NB4 (cell line): ENCODE data around the gene CKLF.

Experiments
- DNase-seq: peaks from one replicate; pipeline ENCODE4 v3.0.0; 2010; ENCODE audit warnings: low read depth
- H3K4me3 ChIP-seq: one replicate; pipeline ENCODE4 v1.5.1; 2011; ENCODE audit warnings: mild to moderate bottlenecking, low read depth, low read length, moderate library complexity
- MYC ChIP-seq: IDR thresholded peaks from 2 replicates; pipeline ENCODE4 v1.6.1; 2011; ENCODE audit warnings: low read depth, low read length
- POLR2A ChIP-seq: IDR thresholded peaks from 2 replicates; pipeline ENCODE4 v1.6.1; 2011; ENCODE audit warnings: mild to moderate bottlenecking; ENCODE audit not compliant: insufficient read length; ENCODE audit errors: extremely low read depth
- TF ChIP-seq, protein P1 (sequence below): IDR thresholded peaks from 2 replicates; pipeline ENCODE4 v1.6.1; 2011; ENCODE audit warnings: low read depth, low read length
- TF ChIP-seq, protein P2 (sequence below): IDR thresholded peaks from one replicate; pipeline ENCODE4 v1.5.1; 2012; ENCODE audit warnings: low read depth, low read length

Gene CKLF

DNA sequence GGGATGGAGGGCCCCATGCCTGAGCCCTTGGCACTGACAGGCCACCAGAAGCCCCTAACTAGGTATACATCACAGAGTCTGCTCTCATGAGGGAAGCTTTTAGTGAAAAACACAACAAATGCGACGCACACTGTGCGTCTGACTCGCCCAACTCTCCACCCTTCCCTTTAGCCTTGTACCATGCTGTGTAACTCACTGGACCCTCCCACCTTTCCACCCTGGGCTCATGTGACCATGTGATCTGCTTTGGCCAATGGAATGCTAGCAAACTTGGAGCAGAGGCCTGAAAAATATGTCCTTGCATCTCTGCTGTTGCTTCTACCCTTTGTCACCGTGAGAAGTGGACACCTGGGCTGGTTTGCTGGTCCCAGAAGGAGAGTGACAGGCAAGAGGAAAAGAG is 24.1 kb upstream of the CKLF start:
- no peak for DNase-seq
- H3K4me3 ChIP-seq, result no peak overlapping the region
- TF ChIP-seq, protein P1, sequence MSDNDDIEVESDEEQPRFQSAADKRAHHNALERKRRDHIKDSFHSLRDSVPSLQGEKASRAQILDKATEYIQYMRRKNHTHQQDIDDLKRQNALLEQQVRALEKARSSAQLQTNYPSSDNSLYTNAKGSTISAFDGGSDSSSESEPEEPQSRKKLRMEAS, result no peak
- no peak for TF ChIP-seq POLR2A
- no peak for TF ChIP-seq MYC
- TF ChIP-seq, protein P2, sequence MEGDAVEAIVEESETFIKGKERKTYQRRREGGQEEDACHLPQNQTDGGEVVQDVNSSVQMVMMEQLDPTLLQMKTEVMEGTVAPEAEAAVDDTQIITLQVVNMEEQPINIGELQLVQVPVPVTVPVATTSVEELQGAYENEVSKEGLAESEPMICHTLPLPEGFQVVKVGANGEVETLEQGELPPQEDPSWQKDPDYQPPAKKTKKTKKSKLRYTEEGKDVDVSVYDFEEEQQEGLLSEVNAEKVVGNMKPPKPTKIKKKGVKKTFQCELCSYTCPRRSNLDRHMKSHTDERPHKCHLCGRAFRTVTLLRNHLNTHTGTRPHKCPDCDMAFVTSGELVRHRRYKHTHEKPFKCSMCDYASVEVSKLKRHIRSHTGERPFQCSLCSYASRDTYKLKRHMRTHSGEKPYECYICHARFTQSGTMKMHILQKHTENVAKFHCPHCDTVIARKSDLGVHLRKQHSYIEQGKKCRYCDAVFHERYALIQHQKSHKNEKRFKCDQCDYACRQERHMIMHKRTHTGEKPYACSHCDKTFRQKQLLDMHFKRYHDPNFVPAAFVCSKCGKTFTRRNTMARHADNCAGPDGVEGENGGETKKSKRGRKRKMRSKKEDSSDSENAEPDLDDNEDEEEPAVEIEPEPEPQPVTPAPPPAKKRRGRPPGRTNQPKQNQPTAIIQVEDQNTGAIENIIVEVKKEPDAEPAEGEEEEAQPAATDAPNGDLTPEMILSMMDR, result no peak

DNA sequence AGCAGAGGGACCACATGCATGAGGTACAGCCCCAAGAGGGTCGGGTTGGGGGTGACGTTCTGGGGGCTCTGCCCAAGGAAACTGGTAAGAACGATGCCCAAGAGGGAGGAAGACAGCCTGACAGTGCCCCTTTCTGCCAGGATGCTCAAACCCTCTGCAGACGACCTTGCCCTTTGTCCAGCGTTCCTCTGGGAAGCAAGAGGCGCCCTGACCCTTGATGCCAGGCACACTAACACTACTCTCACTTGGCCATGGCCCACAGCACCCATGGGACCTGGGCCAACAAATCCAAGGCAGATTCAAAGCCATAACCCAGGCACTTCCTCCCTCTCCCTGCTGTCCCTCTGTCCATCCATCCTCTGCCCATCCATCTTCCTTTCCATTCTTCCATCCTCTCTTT is 22.9 kb upstream of the CKLF start:
- TF ChIP-seq MYC (no peak), POLR2A (no peak)
- TF ChIP-seq, protein P1, result no peak
- TF ChIP-seq, protein P2, result no peak
- no peak overlapping the region for H3K4me3 ChIP-seq
- no peak for DNase-seq

DNA sequence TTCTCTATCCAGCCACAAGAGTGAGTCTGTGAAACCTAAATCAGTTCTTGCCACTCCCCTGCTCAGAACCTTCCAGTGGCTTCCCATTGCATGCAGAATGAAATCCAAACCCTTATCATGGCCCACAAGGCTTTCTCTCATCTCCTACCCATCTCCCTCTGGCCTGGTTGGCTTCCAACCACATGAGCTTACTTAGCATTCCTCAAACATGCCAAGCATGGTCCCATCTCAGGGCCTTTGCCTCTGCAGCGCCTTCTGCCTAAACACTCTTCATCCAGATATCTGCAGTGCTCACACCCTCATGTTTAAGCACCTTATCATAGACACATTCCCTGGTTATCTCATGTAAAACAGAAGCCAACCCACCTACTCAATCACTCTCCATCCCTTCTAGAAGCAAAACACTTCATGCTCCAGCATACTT is 18.0 kb upstream of the CKLF start:
- no peak for DNase-seq
- no peak overlapping the region for H3K4me3 ChIP-seq
- no peak for TF ChIP-seq POLR2A
- TF ChIP-seq, protein P1, result no peak
- TF ChIP-seq, protein P2, result no peak

DNA sequence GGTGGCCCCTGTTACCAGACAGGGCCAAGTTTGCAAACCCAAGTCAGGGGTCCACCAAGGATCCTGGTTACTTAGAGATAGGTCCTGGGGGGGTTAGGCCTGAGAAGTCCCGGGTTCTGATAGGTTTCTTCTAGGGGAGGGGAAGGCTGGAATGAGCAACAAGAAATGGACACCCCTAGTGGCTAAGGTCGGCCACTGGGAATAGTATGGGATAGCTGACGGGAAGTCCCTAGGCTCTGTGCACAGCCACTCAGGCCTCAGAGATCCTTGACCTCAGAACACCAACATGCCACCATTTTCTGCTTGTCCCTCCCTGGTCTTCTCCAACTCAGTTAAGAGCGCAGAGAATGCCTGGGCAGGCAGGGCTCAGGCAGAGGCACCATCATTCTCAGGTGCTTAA is 15.9 kb upstream of the CKLF start:
- no peak overlapping the region for H3K4me3 ChIP-seq
- TF ChIP-seq, protein P2, result no peak
- no peak for DNase-seq

DNA sequence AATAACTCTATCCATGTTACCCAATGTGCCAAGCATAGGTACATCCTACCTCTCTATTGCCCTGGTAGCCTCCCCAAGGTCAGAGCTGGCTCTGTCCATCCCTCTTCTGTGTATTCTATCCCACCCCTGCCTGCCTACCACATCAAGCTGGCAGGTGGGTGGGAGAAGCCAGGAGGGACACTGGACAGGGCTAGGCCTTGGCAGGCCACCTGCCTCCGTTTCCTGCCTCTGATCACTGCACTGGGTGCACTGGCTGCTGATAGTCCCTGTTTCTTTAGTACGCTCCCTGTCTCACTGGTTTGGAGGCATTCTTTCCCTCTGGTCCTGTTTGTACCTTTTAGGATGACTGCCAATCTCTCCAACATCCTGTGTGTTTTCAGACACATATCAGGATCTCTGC is 15.1 kb upstream of the CKLF start:
- DNase-seq, result no peak
- no peak overlapping the region for H3K4me3 ChIP-seq
- TF ChIP-seq MYC (no peak), POLR2A (no peak)
- TF ChIP-seq, protein P1, result no peak
- TF ChIP-seq, protein P2, result no peak

DNA sequence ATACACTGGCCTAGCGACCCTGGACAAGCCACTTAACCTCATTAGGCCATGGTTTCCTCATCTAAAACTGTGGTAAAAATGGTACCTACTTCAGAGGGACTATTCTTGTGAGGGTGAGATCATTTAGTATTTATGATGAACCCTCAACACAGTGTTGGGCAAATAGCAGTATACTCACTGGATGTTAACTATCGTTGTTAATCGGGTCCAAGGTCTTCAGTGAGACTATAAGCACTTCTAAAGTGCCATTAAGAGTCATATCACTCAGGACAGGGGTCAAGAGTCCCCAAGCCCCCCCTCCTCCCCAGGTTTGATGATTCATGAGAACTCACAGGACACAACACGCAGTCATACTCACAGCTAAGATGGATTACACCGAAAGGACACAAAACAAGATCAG is 13.5 kb upstream of the CKLF start:
- no peak overlapping the region for H3K4me3 ChIP-seq
- DNase-seq, result no peak
- TF ChIP-seq, protein P1, result no peak
- TF ChIP-seq POLR2A, result no peak
- TF ChIP-seq, protein P2, result no peak
- no peak for TF ChIP-seq MYC
